HG02678 (cell line): ENCODE measurements around the gene CKB.

ENCODE experiments used
- ATAC-seq: cut with Tn5 transposase; IDR thresholded peaks from one replicate; pipeline ENCODE4 v1.9.1; 2021; ENCODE audit warnings: mild to moderate bottlenecking, moderate library complexity; ENCODE audit not compliant: unreplicated experiment

CKB gene

GRCh38 chr14:103522649-103523574 lies at the start of gene CKB:
Gene CKB (minus strand): TSS chr14:103522830. CDS start chr14:103522493, 337 bp downstream.
- ATAC-seq = no peak

GRCh38 chr14:103569408-103569807 lies 46.8 kb upstream of the CKB start:
- no peak for ATAC-seq

- no peak for ATAC-seq
Observed at GRCh38 chr14:103568952-103569351, 46.3 kb upstream of the CKB start.

- ATAC-seq = no peak
Observed at GRCh38 chr14:103563844-103564505, 41.3 kb upstream of the CKB start.

GRCh38 chr14:103563226-103563620 lies 40.6 kb upstream of the CKB start:
- no peak for ATAC-seq

- ATAC-seq = peak; percentile 79
Observed at GRCh38 chr14:103562429-103563225, 40.0 kb upstream of the CKB start, which contains the start of the genes BAG5 and COA8. Gene BAG5 (minus strand): TSS chr14:103562657. CDS start chr14:103561164, 1,493 bp downstream. Gene COA8 (plus strand): TSS chr14:103562960. CDS start chr14:103563002, 42 bp downstream.

GRCh38 chr14:103562179-103562428 lies 39.5 kb upstream of the CKB start:
- no peak for ATAC-seq

GRCh38 chr14:103561381-103562178 lies 39.0 kb upstream of the CKB start:
- ATAC-seq = peak; percentile 6

- ATAC-seq = no peak
Observed at GRCh38 chr14:103560691-103561090, 38.1 kb upstream of the CKB start.

- no peak for ATAC-seq
Observed at GRCh38 chr14:103559766-103560165, 37.1 kb upstream of the CKB start.

GRCh38 chr14:103558071-103558882 lies 35.6 kb upstream of the CKB start:
- ATAC-seq = no peak

GRCh38 chr14:103556946-103557758 lies 34.5 kb upstream of the CKB start:
- no peak for ATAC-seq

- no peak for ATAC-seq
Observed at GRCh38 chr14:103555559-103556337, 33.1 kb upstream of the CKB start.

GRCh38 chr14:103552846-103553210 lies 30.2 kb upstream of the CKB start:
- no peak for ATAC-seq

GRCh38 chr14:103552011-103552845 lies 29.6 kb upstream of the CKB start:
- no peak for ATAC-seq

GRCh38 chr14:103551338-103551762 lies 28.7 kb upstream of the CKB start:
- ATAC-seq = no peak
